Ascending aorta (tissue), 2 donors: ENCODE results near the gene ANXA9. TPM values are rescaled to one million over a fixed set of nuclear protein-coding genes. Genes with fewer than 3 reads are reported as not detected.

Experiments
- DNase-seq, 2 donors: peaks; one replicate each; pipeline ENCODE4 v3.0.0-alpha.2; 2019; ENCODE audit warnings: low spot score in 2 of 2
- H3K27ac ChIP-seq, 2 donors: fragments of 200-600 bp; sonication (generic); one replicate each; pipeline ENCODE4 v1.5.1; 2016 to 2017; ENCODE audit warnings: mild to moderate bottlenecking in 1 of 2
- H3K27me3 ChIP-seq: fragments of 200-600 bp; sonication (generic); one replicate; pipeline ENCODE4 v1.5.1; 2017
- H3K36me3 ChIP-seq, 2 donors: fragments of 200-600 bp; sonication (generic); one replicate each; pipeline ENCODE4 v1.5.1; 2016
- H3K4me1 ChIP-seq, 2 donors: fragments of 200-600 bp; sonication (generic); one replicate each; pipeline ENCODE4 v1.5.1; 2016 to 2017; ENCODE audit warnings: mild to moderate bottlenecking in 1 of 2
- H3K4me3 ChIP-seq, 2 donors: fragments of 200-600 bp; sonication (generic); one replicate each; pipeline ENCODE4 v1.5.1; 2016 to 2017; ENCODE audit warnings: mild to moderate bottlenecking in 1 of 2
- H3K9me3 ChIP-seq, 2 donors: fragments of 200-600 bp; sonication (generic); one replicate each; pipeline ENCODE4 v1.5.1; 2016
- intact Hi-C: fragments of 100-400 bp; cut with DNase I; formaldehyde crosslinking; loops from one replicate; pipeline ENCODE4 v1.15.1; 2023
- total RNA-seq: library from RNA; depleted of rRNA; stranded (reverse); fragments of >200 nt; gene quantifications from one replicate; pipeline ENCODE4 v1.1.0, GENCODE V29; 2016
- TF ChIP-seq, protein P1 (sequence below), 3 experiments: fragments of 200-600 bp in 2 of 3; fragments of 450-650 bp in 1 of 3; sonication (generic) in 2 of 3; IDR thresholded peaks; one replicate each; pipeline ENCODE4 v1.5.1; 2016 to 2019; ENCODE audit warnings: antibody characterized with exemption in 3 of 3, mild to moderate bottlenecking in 1 of 3, moderate library complexity in 1 of 3

ANXA9 gene
- total RNA-seq, 1 donor from 2014 or later = not detected

DNA sequence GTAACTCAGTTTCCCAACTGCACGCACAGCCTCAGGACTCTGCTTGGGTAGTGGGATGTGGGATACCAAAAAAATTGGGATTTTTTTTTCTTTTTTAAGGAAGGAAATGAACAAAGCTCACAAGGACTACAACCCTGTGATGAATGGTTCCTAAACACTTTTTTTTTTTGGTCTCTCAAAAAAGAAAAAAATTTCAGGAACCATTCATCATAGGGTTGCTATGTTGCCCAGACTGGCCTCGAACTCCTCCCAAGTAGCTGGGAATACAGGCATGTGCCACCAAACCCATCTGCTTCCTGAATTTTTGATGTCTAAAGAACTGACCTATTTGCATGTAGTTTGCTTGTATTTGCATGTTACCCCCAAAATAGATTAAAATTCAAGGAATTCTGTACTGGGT, 17.8 kb downstream of the ANXA9 start:
- no peak overlapping the region for H3K27ac ChIP-seq
- no peak for DNase-seq
- TF ChIP-seq, protein P1, sequence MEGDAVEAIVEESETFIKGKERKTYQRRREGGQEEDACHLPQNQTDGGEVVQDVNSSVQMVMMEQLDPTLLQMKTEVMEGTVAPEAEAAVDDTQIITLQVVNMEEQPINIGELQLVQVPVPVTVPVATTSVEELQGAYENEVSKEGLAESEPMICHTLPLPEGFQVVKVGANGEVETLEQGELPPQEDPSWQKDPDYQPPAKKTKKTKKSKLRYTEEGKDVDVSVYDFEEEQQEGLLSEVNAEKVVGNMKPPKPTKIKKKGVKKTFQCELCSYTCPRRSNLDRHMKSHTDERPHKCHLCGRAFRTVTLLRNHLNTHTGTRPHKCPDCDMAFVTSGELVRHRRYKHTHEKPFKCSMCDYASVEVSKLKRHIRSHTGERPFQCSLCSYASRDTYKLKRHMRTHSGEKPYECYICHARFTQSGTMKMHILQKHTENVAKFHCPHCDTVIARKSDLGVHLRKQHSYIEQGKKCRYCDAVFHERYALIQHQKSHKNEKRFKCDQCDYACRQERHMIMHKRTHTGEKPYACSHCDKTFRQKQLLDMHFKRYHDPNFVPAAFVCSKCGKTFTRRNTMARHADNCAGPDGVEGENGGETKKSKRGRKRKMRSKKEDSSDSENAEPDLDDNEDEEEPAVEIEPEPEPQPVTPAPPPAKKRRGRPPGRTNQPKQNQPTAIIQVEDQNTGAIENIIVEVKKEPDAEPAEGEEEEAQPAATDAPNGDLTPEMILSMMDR (IDR thresholded peaks at IDR 0.05) = no peak
- H3K4me3 ChIP-seq = no peak overlapping the region
- H3K9me3 ChIP-seq = no peaks in the 10 kb centered on the region
- peaks cover 35 to 39% of the 10 kb centered on the region in 2 donors for H3K36me3 ChIP-seq
- peaks cover 6 to 24% of the 10 kb centered on the region in 2 donors for H3K4me1 ChIP-seq
- intact Hi-C loops = loop anchor here (10.0 kb wide), 1 partner anchor 305 kb away; the partner anchor contains the start of gene GOLPH3L
- H3K27me3 ChIP-seq = no peaks in the 10 kb centered on the region

DNA sequence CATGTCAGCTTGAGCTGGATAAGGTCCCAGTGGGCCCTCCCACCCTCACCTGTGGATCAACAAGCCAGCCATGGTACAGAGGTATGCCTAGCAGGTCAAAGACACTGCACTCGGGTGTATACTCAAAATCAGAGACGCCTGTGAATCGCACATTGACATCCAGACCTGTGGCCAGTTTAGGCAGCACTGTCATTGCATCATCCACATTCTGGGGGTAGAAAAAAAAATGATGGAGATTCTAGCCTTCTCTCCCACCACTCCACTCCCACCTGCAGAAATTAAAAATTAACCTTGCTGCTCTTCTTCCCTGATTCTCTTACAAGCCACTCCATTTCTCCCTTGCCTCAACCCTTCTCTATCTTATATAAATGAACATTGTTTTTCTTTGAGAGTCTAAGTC, 18.3 kb downstream of the ANXA9 start:
- TF ChIP-seq, protein P1 (IDR thresholded peaks at IDR 0.05) = no peak
- Histone ChIP-seq H3K9me3 (no peaks in the 10 kb centered on the region), H3K4me1 (peaks cover 8 to 29% of the 10 kb centered on the region in 2 donors), H3K36me3 (peaks cover 35 to 39% of the 10 kb centered on the region in 2 donors), H3K27me3 (no peaks in the 10 kb centered on the region), H3K4me3 (no peak overlapping the region), H3K27ac (no peak overlapping the region)
- intact Hi-C loops = loop anchor here (10.0 kb wide), 1 partner anchor 306 kb away; the partner anchor contains the start of gene GOLPH3L
- no peak for DNase-seq

DNA sequence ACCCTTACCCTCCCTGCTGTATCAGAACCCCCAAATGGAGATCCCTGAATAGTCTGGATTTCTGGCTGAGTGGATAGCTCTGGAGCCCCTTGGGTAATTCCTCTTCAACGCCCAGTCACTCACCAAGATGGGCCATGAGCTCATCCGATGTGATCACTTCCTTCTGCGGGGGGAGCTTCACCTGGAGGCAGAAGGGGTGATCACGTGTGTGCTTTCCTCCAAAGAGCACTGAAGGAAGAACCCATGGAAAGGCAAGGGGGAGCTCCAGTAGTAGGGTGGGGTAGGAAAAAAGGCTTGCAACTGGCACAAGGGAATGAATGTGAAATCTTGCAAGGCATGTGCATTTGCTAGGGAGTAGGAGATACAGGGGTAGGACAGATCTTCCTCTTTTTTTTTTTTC, 19.5 kb downstream of the ANXA9 start:
- Histone ChIP-seq H3K27ac (no peak overlapping the region), H3K36me3 (peaks cover 35 to 39% of the 10 kb centered on the region in 2 donors), H3K4me1 (peaks cover 8 to 29% of the 10 kb centered on the region in 2 donors), H3K27me3 (no peaks in the 10 kb centered on the region), H3K4me3 (no peak overlapping the region), H3K9me3 (no peaks in the 10 kb centered on the region)
- intact Hi-C loops = loop anchor here (10.0 kb wide), 1 partner anchor 307 kb away; the partner anchor contains the start of gene GOLPH3L
- TF ChIP-seq, protein P1 (IDR thresholded peaks at IDR 0.05) = no peak
- DNase-seq = no peak

DNA sequence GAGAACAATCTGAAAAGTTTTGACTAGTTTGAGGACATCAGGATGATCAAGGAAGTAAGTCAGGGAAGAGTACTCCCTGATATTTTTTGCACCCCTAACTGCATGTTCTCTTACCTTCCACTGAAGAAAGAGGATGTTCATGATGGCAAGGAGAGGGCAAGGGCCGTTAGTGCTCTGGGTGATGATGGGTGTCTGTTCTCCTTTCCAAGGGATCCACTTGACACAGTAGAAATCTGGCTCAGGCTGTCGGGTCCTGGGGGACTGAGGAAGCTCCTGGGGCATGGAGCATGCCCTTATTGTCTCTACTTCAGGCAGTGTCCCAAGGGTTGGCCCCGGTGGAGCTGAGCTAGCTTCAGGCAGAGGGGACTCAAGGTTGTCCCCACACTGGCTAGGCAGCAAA, 20.0 kb downstream of the ANXA9 start:
- H3K4me1 ChIP-seq = peaks cover 8 to 31% of the 10 kb centered on the region in 2 donors
- no peak for DNase-seq
- H3K4me3 ChIP-seq = no peak overlapping the region
- no peaks in the 10 kb centered on the region for H3K9me3 ChIP-seq
- no peak overlapping the region for H3K27ac ChIP-seq
- TF ChIP-seq, protein P1 (IDR thresholded peaks at IDR 0.05) = no peak
- H3K36me3 ChIP-seq = peaks cover 32 to 34% of the 10 kb centered on the region in 2 donors
- H3K27me3 ChIP-seq = no peaks in the 10 kb centered on the region
- intact Hi-C loops = loop anchor here (10.0 kb wide), 1 partner anchor 307 kb away; the partner anchor contains the start of gene GOLPH3L

DNA sequence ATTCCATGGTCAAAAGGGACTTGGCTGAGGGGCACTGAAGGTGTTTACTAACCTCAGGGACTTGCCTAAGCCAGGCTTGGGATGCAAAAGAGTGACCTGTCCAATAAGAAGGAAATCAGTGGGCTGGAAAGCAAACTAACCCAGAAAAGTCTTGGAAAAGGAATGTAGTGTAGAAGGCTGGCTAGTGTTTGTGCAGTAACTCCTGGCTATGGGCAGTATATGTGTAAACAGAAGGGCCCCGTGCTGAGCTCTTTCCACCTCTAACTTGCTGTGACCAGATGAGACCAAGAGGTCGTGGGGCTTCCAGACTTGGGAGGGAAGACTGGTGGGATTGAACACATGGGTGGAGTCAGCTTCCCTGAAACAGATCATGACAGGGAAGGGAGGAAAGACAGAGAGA, 20.5 kb downstream of the ANXA9 start:
- intact Hi-C loops = loop anchor here (10.0 kb wide), 1 partner anchor 308 kb away; the partner anchor contains the start of gene GOLPH3L
- H3K4me3 ChIP-seq = no peak overlapping the region
- H3K9me3 ChIP-seq = no peaks in the 10 kb centered on the region
- no peak for DNase-seq
- no peaks in the 10 kb centered on the region for H3K27me3 ChIP-seq
- peaks cover 9 to 37% of the 10 kb centered on the region in 2 donors for H3K4me1 ChIP-seq
- no peak overlapping the region for H3K27ac ChIP-seq
- H3K36me3 ChIP-seq = peaks cover 26 to 29% of the 10 kb centered on the region in 2 donors
- TF ChIP-seq, protein P1 (IDR thresholded peaks at IDR 0.05) = no peak
